Activated naive CD8-positive, alpha-beta T cell treated with anti-CD3 and anti-CD28 coated beads, Interleukin-2, amount 10 ng/mL, durations not matched to agents 7 days and 5 days (primary cell): ENCODE results near the gene ENGASE. TPM values are rescaled to one million over a fixed set of nuclear protein-coding genes. Genes with fewer than 3 reads are reported as not detected.

Source experiments
- ATAC-seq: fragments of 150-1000 bp; cut with Tn5 transposase; one replicate; pipeline ENCODE4 v1.10.0; 2021; ENCODE audit warnings: low read depth, moderate library complexity
- POLR2A ChIA-PET: fragments of 350-600 bp; sonication (Branson Sonifier 250); formaldehyde crosslinking; loops from one replicate; lab custom pipeline; 2021; ENCODE audit warnings: antibody characterized with exemption; lab: Charles Lee
- DNase-seq: peaks from one replicate; pipeline ENCODE4 v3.0.0; 2021
- H3K27ac Mint-ChIP-seq: one replicate; pipeline ENCODE4 v1.8.0; 2022; ENCODE audit warnings: mild to moderate bottlenecking, mixed read lengths
- H3K27me3 Mint-ChIP-seq: one replicate; pipeline ENCODE4 v1.8.0; 2022; ENCODE audit warnings: mild to moderate bottlenecking, moderate library complexity, mixed read lengths
- H3K36me3 Mint-ChIP-seq: one replicate; pipeline ENCODE4 v1.8.0; 2021; ENCODE audit warnings: mild to moderate bottlenecking, mixed read lengths
- H3K4me1 Mint-ChIP-seq: one replicate; pipeline ENCODE4 v1.8.0; 2021; ENCODE audit warnings: mixed read lengths
- H3K4me3 Mint-ChIP-seq: one replicate; pipeline ENCODE4 v1.8.0; 2022; ENCODE audit warnings: mild to moderate bottlenecking, moderate library complexity, mixed read lengths
- H3K9me3 Mint-ChIP-seq: one replicate; pipeline ENCODE4 v1.8.0; 2021; ENCODE audit warnings: mixed read lengths
- total RNA-seq, 2 experiments: library from RNA; stranded (reverse); gene quantifications; one replicate each; pipeline ENCODE4 v1.2.3, GENCODE V29; 2021

ENGASE gene
- total RNA-seq, 2 experiments from 2014 or later, result 72.8 to 78.2 TPM

- POLR2A ChIA-PET, result interaction anchor here (1.2 kb wide), 1 partner anchor 41 kb away, joined by 3 read pairs; the partner anchor contains the start of gene ENGASE
- Mint-ChIP-seq H3K9me3 (no peaks in the 10 kb centered on the region), H3K27ac (no peak overlapping the region), H3K27me3 (peaks cover 10% of the 10 kb centered on the region), H3K4me1 (no peaks in the 10 kb centered on the region), H3K4me3 (no peak overlapping the region), H3K36me3 (no peaks in the 10 kb centered on the region)
- no peak for DNase-seq
- no peak for ATAC-seq
Observed at GRCh38 chr17:79033741-79034501, 40.7 kb upstream of the ENGASE start.

- POLR2A ChIA-PET, result no interaction called here
- DNase-seq (no peak), ATAC-seq (no peak)
- Mint-ChIP-seq H3K36me3 (no peaks in the 10 kb centered on the region), H3K27ac (no peak overlapping the region), H3K27me3 (peaks cover 10% of the 10 kb centered on the region), H3K4me3 (no peak overlapping the region), H3K4me1 (no peaks in the 10 kb centered on the region), H3K9me3 (no peaks in the 10 kb centered on the region)
Observed at GRCh38 chr17:79034931-79035485, 39.6 kb upstream of the ENGASE start.

GRCh38 chr17:79035686-79036085 lies 38.9 kb upstream of the ENGASE start:
- Mint-ChIP-seq H3K36me3 (no peaks in the 10 kb centered on the region), H3K9me3 (no peaks in the 10 kb centered on the region), H3K27me3 (peaks cover 6% of the 10 kb centered on the region), H3K27ac (no peak overlapping the region), H3K4me1 (no peaks in the 10 kb centered on the region), H3K4me3 (no peak overlapping the region)
- POLR2A ChIA-PET, result no interaction called here
- ATAC-seq (no peak), DNase-seq (no peak)

DNA sequence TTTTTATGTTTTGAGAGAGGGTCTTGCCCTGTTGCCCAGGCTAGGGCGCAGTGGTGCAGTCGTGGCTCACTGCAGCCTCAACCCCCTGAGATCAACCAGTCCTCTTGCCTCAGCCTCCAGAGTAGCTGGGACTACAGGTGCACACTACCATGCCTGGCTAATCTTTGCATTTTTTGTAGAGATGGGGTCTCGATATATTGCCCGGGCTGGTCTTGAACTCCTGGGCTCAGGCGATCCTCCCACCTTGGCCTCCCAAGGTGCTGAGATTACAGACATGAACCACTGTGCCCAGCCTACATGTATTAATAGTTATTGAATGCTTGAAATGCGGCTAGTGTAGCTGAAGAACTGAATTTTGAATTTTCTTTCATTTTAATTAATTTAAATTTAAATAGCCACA lies 38.4 kb upstream of the ENGASE start:
- ATAC-seq, result no peak
- H3K4me1 Mint-ChIP-seq, result no peaks in the 10 kb centered on the region
- no peak for DNase-seq
- no peak overlapping the region for H3K27ac Mint-ChIP-seq
- no peaks in the 10 kb centered on the region for H3K36me3 Mint-ChIP-seq
- POLR2A ChIA-PET, result no interaction called here
- H3K4me3 Mint-ChIP-seq, result no peak overlapping the region
- H3K9me3 Mint-ChIP-seq, result no peaks in the 10 kb centered on the region
- H3K27me3 Mint-ChIP-seq, result peaks cover 3% of the 10 kb centered on the region

DNA sequence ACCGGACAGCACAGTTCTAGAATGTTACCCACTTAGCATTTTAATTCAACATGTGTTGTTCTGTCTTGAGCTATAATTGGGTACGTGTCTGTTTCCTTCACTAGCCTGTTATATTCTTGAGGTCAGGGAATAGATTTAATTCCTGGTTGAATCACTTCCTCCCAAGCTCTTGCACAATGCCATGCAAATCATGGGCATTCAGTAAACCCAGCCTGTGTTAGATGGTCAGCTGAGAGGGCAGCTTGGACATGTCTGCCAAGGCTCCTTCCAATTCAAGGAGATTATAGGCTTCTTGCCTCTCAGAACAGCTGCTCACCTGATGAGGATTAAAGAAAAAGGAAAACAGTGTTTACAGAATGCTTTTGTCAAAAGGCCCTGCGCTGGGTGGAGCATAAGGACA lies 38.0 kb upstream of the ENGASE start:
- DNase-seq, result no peak
- Mint-ChIP-seq H3K4me1 (no peaks in the 10 kb centered on the region), H3K27ac (no peak overlapping the region), H3K9me3 (no peaks in the 10 kb centered on the region), H3K27me3 (peaks cover 2% of the 10 kb centered on the region), H3K4me3 (no peak overlapping the region), H3K36me3 (no peaks in the 10 kb centered on the region)
- ATAC-seq, result no peak
- POLR2A ChIA-PET, result no interaction called here

DNA sequence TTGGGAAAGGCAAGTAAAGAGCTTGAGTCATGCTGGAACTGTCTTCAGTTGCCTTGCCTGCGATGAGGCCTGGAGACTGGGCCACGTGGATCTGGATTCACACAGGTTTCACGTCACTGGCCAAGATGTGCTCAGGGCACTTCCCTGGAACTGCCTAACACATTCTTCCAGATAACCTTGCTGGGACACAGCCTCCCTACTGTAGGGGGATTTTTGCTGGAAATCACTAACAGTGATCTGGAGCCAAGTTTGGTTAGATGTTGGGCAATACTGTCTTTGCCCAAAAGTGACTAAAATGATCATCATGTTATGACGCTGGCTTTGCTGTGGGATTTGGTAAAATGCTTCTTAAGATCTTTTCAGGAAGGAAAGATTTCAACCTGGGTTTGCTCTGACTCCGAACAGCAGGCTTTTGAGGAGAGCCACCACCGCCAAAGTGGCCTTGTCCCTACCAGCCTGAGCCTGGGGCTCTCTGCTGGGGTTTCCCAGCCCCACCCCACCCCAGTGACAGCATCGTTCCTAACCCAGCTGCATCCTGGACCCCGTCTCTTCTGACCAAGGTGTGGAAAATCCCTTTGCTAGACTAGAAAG lies 36.0 kb upstream of the ENGASE start:
- H3K27ac Mint-ChIP-seq, result no peak overlapping the region
- no peak for ATAC-seq
- no peaks in the 10 kb centered on the region for H3K36me3 Mint-ChIP-seq
- no peaks in the 10 kb centered on the region for H3K27me3 Mint-ChIP-seq
- H3K4me3 Mint-ChIP-seq, result no peak overlapping the region
- POLR2A ChIA-PET, result no interaction called here
- peaks cover 5% of the 10 kb centered on the region for H3K9me3 Mint-ChIP-seq
- H3K4me1 Mint-ChIP-seq, result no peaks in the 10 kb centered on the region
- no peak for DNase-seq

GRCh38 chr17:79039171-79039570 lies 35.5 kb upstream of the ENGASE start:
- no peaks in the 10 kb centered on the region for H3K27me3 Mint-ChIP-seq
- no peak overlapping the region for H3K4me3 Mint-ChIP-seq
- no peaks in the 10 kb centered on the region for H3K4me1 Mint-ChIP-seq
- ATAC-seq (no peak), DNase-seq (no peak)
- H3K9me3 Mint-ChIP-seq, result peaks cover 5% of the 10 kb centered on the region
- no peaks in the 10 kb centered on the region for H3K36me3 Mint-ChIP-seq
- no peak overlapping the region for H3K27ac Mint-ChIP-seq
- POLR2A ChIA-PET, result no interaction called here

DNA sequence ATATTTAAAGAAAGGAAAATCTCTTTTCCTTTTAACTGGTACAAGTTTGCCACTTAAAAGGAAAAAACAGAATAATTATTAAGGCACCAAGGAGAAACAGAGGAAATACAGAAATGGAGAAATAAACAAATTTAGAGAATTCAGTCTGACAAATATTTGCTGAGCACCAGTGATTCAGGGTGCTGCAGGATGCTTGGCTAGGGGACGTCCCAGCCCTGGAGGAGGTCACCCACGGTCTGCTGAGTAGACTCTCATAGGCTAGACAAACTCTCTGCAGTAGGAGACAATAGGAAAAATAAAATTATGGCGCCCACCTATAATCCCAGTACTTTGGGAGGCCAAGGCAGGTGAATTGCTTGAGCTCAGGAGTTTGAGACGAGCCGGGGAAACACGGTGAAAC lies 34.7 kb upstream of the ENGASE start:
- H3K27me3 Mint-ChIP-seq, result no peaks in the 10 kb centered on the region
- H3K36me3 Mint-ChIP-seq, result no peaks in the 10 kb centered on the region
- POLR2A ChIA-PET, result no interaction called here
- no peak overlapping the region for H3K27ac Mint-ChIP-seq
- ATAC-seq (no peak), DNase-seq (no peak)
- no peaks in the 10 kb centered on the region for H3K4me1 Mint-ChIP-seq
- H3K4me3 Mint-ChIP-seq, result no peak overlapping the region
- peaks cover 5% of the 10 kb centered on the region for H3K9me3 Mint-ChIP-seq

DNA sequence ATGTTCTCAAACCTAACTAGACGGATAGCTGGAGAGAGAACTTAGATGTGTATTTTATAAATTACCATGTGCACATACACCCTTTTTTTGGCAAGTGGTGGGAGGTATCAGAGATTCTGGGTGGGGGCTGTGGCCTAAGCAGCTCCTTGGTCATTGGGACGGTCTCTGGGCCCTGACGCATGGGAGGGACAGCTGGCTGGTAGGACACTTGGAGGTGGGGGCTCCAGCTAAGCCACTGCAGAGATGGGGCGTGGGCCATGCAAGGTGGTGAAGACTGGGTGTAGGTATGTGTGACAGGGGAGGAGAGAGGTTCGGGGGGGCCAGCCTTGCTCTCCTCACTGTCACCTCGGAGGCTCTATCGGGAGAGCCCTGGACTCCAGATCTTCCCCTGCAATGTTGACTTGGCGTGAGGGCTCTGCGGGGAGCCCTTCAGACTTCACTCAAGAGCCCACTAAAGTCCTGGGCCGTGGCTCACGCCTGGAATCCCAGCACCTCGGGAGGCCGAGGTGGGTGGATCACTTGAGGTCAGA lies 33.5 kb upstream of the ENGASE start:
- Mint-ChIP-seq H3K9me3 (peaks cover 5% of the 10 kb centered on the region), H3K4me3 (no peak overlapping the region), H3K27me3 (no peaks in the 10 kb centered on the region), H3K36me3 (no peaks in the 10 kb centered on the region), H3K4me1 (peaks cover 4% of the 10 kb centered on the region), H3K27ac (no peak overlapping the region)
- DNase-seq, result no peak
- POLR2A ChIA-PET, result no interaction called here
- no peak for ATAC-seq

- Mint-ChIP-seq H3K9me3 (peaks cover 5% of the 10 kb centered on the region), H3K27ac (no peak overlapping the region), H3K36me3 (no peaks in the 10 kb centered on the region), H3K27me3 (no peaks in the 10 kb centered on the region), H3K4me3 (no peak overlapping the region), H3K4me1 (peaks cover 4% of the 10 kb centered on the region)
- DNase-seq, result no peak
- POLR2A ChIA-PET, result no interaction called here
- no peak for ATAC-seq
Observed at GRCh38 chr17:79041723-79042420, 32.8 kb upstream of the ENGASE start.

DNA sequence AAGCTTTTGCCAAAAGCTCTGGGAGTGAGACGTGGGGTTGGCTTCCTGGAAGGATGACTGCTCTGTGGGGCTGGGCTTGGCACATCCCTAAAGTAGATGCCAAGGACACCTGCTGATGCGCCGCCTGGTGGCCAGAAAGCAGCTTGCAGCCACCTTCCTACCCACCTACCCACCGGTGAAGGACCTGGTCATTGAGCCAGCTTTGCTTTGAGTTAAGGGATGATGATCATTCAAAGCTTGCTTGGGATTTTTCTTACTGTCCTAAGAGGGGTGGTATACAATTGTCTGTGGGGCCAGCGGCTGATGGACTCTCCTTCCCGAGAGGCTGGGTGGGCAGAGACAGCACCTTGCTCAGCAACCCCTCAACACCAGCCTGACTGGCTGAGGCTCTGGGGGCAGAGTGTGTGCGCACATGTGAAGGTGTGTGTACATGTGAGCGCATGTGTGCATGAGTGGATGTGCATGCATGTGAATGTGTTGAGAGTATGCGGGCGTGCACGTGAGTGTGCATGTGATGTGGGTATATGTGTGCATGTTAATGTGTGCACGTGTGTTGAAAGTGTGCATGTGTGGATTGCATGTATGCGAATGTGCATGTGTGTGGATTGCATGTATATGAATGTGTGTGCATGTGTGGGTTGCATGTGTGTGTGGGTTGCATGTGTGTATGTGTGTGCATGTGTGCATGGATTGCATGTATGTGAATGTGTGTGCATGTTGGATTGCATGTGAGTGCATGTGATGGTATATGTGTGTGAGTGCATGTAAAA lies 32.0 kb upstream of the ENGASE start:
- no peaks in the 10 kb centered on the region for H3K36me3 Mint-ChIP-seq
- no peaks in the 10 kb centered on the region for H3K27me3 Mint-ChIP-seq
- ATAC-seq (peak; percentile 62), DNase-seq (peak; percentile 76)
- no peak overlapping the region for H3K4me3 Mint-ChIP-seq
- H3K27ac Mint-ChIP-seq, result no peak overlapping the region
- POLR2A ChIA-PET, result no interaction called here
- peaks cover 4% of the 10 kb centered on the region for H3K4me1 Mint-ChIP-seq
- H3K9me3 Mint-ChIP-seq, result peaks cover 5% of the 10 kb centered on the region

- Mint-ChIP-seq H3K27ac (no peak overlapping the region), H3K9me3 (peaks cover 5% of the 10 kb centered on the region), H3K36me3 (no peaks in the 10 kb centered on the region), H3K4me1 (peaks cover 4% of the 10 kb centered on the region), H3K4me3 (no peak overlapping the region), H3K27me3 (no peaks in the 10 kb centered on the region)
- DNase-seq (no peak), ATAC-seq (no peak)
- POLR2A ChIA-PET, result no interaction called here
Observed at GRCh38 chr17:79043191-79043930, 31.3 kb upstream of the ENGASE start.
